H1 (cell line): Measurements from ENCODE around the gene SH3RF2. TPM values are rescaled to one million over a fixed set of nuclear protein-coding genes. Genes with fewer than 3 reads are reported as not detected.

Experiments
- CTCF ChIA-PET: fragments of 300-600 bp; sonication (Branson Sonifier 250); formaldehyde crosslinking; loops from one replicate; lab custom pipeline; 2021; ENCODE audit not compliant: partially characterized antibody; lab: Charles Lee
- POLR2A ChIA-PET: fragments of 300-600 bp; sonication (Branson Sonifier 250); formaldehyde crosslinking; loops from one replicate; lab custom pipeline; 2021; ENCODE audit warnings: inconsistent platforms; ENCODE audit not compliant: partially characterized antibody; lab: Charles Lee
- DNase-seq, 2 experiments: peaks; one replicate each; pipeline versions ENCODE4 v3.0.0 to v3.0.0-alpha.2; 2010 to 2022; ENCODE audit warnings: low spot score in 2 of 2, low read depth in 1 of 2, mixed read lengths in 1 of 2
- FAIRE-seq: peaks from 2 replicates; lab custom pipeline; 2011; peaks lifted over from hg19 to GRCh38; lab: Jason Lieb, UNC
- H2AFZ ChIP-seq: 2 replicates; pipeline ENCODE4 v1.8.1; 2012; ENCODE audit warnings: low read length, inconsistent platforms
- H2AK5ac ChIP-seq: 2 replicates; pipeline ENCODE4 v1.6.1; 2013; ENCODE audit warnings: low read depth, low read length
- H2BK120ac ChIP-seq: replicated peaks from 2 replicates; pipeline ENCODE3; 2013; ENCODE audit warnings: low read depth, low read length, inconsistent platforms
- H2BK12ac ChIP-seq: 2 replicates; pipeline ENCODE4 v1.6.1; 2013; ENCODE audit warnings: low read depth, low read length
- H2BK15ac ChIP-seq: 2 replicates; pipeline ENCODE4 v1.6.1; 2013; ENCODE audit warnings: low read length
- H2BK20ac ChIP-seq: 2 replicates; pipeline ENCODE4 v1.6.1; 2013; ENCODE audit warnings: low read length
- H2BK5ac ChIP-seq: 2 replicates; pipeline ENCODE4 v1.6.1; 2013; ENCODE audit warnings: low read depth, low read length
- H3K14ac ChIP-seq: 2 replicates; pipeline ENCODE4 v1.6.1; 2013; ENCODE audit warnings: inconsistent platforms; ENCODE audit not compliant: insufficient read length
- H3K18ac ChIP-seq: 2 replicates; pipeline ENCODE4 v1.6.1; 2013; ENCODE audit warnings: low read length; ENCODE audit errors: extremely low read depth
- H3K23ac ChIP-seq: 2 replicates; pipeline ENCODE4 v1.6.1; 2013; ENCODE audit warnings: inconsistent platforms; ENCODE audit not compliant: insufficient read length
- H3K23me2 ChIP-seq: 2 replicates; pipeline ENCODE4 v1.6.1; 2013; ENCODE audit warnings: low read depth, low read length
- H3K27ac ChIP-seq: 2 replicates; pipeline ENCODE4 v1.6.1; 2011; ENCODE audit warnings: low read depth, low read length, inconsistent platforms
- H3K27me3 ChIP-seq, 4 experiments: replicated peaks in 1 of 4; 1 replicate in 1 of 4; 2 replicates in 3 of 4; pipeline versions ENCODE4 v1.6.1 to v1.8.1; 2011 to 2013; ENCODE audit warnings: low read length in 3 of 4, mild to moderate bottlenecking in 3 of 4, inconsistent platforms in 2 of 4, mixed read lengths in 2 of 4, moderate library complexity in 1 of 4; ENCODE audit not compliant: control insufficient read depth in 3 of 4, insufficient read depth in 3 of 4; ENCODE audit errors: extremely low read depth in 1 of 4
- H3K36me3 ChIP-seq, 4 experiments: 2 replicates each; pipeline versions ENCODE4 v1.6.1 to v1.8.1; 2011 to 2013; ENCODE audit warnings: mild to moderate bottlenecking in 4 of 4, low read length in 3 of 4, moderate library complexity in 2 of 4, control low read depth in 1 of 4, inconsistent platforms in 1 of 4; ENCODE audit not compliant: insufficient read depth in 4 of 4, control insufficient read depth in 2 of 4
- H3K4ac ChIP-seq: replicated peaks from 2 replicates; pipeline ENCODE3; 2013; ENCODE audit warnings: low read length, low read depth, mixed read lengths, inconsistent platforms; ENCODE audit not compliant: insufficient read length
- H3K4me1 ChIP-seq, 4 experiments: replicated peaks in 1 of 4; 1 replicate in 1 of 4; 2 replicates in 3 of 4; pipeline versions ENCODE4 v1.6.1 to v1.8.1; 2011 to 2013; ENCODE audit warnings: low read length in 3 of 4, inconsistent platforms in 2 of 4, mixed read lengths in 1 of 4; ENCODE audit not compliant: insufficient read depth in 4 of 4, control insufficient read depth in 3 of 4
- H3K4me2 ChIP-seq, 2 experiments: 2 replicates each; pipeline versions ENCODE4 v1.6.1 to v1.8.1; 2011 to 2013; ENCODE audit warnings: low read depth in 2 of 2, low read length in 2 of 2, control low read depth in 1 of 2, inconsistent platforms in 1 of 2, mild to moderate bottlenecking in 1 of 2; ENCODE audit not compliant: insufficient read depth in 1 of 2
- H3K4me3 ChIP-seq, 4 experiments: fragments of 200-600, 300-600 bp in 1 of 4; sonication (generic), shearing (Covaris generic), sonication (Bioruptor Twin) in 1 of 4; 2 replicates each; pipeline versions ENCODE4 v1.5.1 to v1.8.1; 2011 to 2016; ENCODE audit warnings: low read length in 4 of 4, low read depth in 3 of 4, control low read depth in 2 of 4, inconsistent platforms in 2 of 4, mild to moderate bottlenecking in 2 of 4, mixed read lengths in 1 of 4, moderate library complexity in 1 of 4; ENCODE audit not compliant: insufficient read depth in 2 of 4; ENCODE audit errors: extremely low read depth in 1 of 4
- H3K56ac ChIP-seq: replicated peaks from 2 replicates; pipeline ENCODE3; 2013; ENCODE audit warnings: low read depth, mild to moderate bottlenecking, mixed read lengths, low read length, inconsistent platforms; ENCODE audit not compliant: insufficient read length
- H3K79me1 ChIP-seq: 2 replicates; pipeline ENCODE4 v1.6.1; 2013; ENCODE audit warnings: low read depth, low read length, control low read depth
- H3K79me2 ChIP-seq, 2 experiments: 2 replicates each; pipeline versions ENCODE4 v1.6.1 to v1.8.1; 2012 to 2013; ENCODE audit warnings: low read length in 2 of 2, mild to moderate bottlenecking in 2 of 2, inconsistent platforms in 1 of 2; ENCODE audit not compliant: insufficient read depth in 2 of 2, control insufficient read depth in 1 of 2
- H3K9ac ChIP-seq, 4 experiments: replicated peaks in 1 of 4; 1 replicate in 1 of 4; 2 replicates in 3 of 4; pipeline versions ENCODE4 v1.6.1 to v1.8.1; 2011 to 2013; ENCODE audit warnings: low read depth in 3 of 4, low read length in 3 of 4, control low read depth in 2 of 4, mild to moderate bottlenecking in 2 of 4, moderate library complexity in 2 of 4, inconsistent platforms in 1 of 4; ENCODE audit errors: extremely low read depth in 1 of 4
- H3K9me3 ChIP-seq, 2 experiments: 2 replicates each; pipeline versions ENCODE4 v1.6.1 to v1.8.1; 2012 to 2013; ENCODE audit warnings: mild to moderate bottlenecking in 2 of 2, moderate library complexity in 2 of 2, control low read depth in 1 of 2, inconsistent platforms in 1 of 2, low read depth in 1 of 2, low read length in 1 of 2, mixed read lengths in 1 of 2; ENCODE audit not compliant: insufficient read depth in 2 of 2
- H4K20me1 ChIP-seq, 2 experiments: replicated peaks in 1 of 2; 2 replicates each; pipeline versions ENCODE3 to v1.8.1; 2011 to 2013; ENCODE audit warnings: inconsistent platforms in 2 of 2, low read length in 2 of 2, mild to moderate bottlenecking in 1 of 2; ENCODE audit not compliant: insufficient read depth in 2 of 2, control insufficient read depth in 1 of 2
- H4K5ac ChIP-seq: 2 replicates; pipeline ENCODE4 v1.6.1; 2013; ENCODE audit warnings: low read length, low read depth, mixed read lengths, inconsistent platforms; ENCODE audit not compliant: insufficient read length
- H4K8ac ChIP-seq: 2 replicates; pipeline ENCODE4 v1.8.0; 2013; ENCODE audit warnings: mild to moderate bottlenecking, moderate library complexity, low read length, inconsistent platforms; ENCODE audit not compliant: insufficient read depth; ENCODE audit errors: extremely low read depth
- H4K91ac ChIP-seq: replicated peaks from 2 replicates; pipeline ENCODE3; 2013; ENCODE audit warnings: low read length, mixed read lengths, inconsistent platforms; ENCODE audit not compliant: insufficient read length
- CTBP2 ChIP-seq: IDR thresholded peaks from 2 replicates; pipeline ENCODE4 v1.7.0; 2011; ENCODE audit warnings: borderline replicate concordance, mild to moderate bottlenecking, moderate library complexity, mixed read lengths, low read length; ENCODE audit not compliant: insufficient read depth, insufficient read length
- WGBS, 2 experiments: shearing (Covaris generic) in 1 of 2; methylation state at CpG; one replicate each; pipeline versions ENCODE4 v1.1.6 to v1.1.7; 2013 to 2015; ENCODE audit warnings: low lambda C conversion rate in 2 of 2, mixed read lengths in 2 of 2, inconsistent platforms in 1 of 2, low coverage in 1 of 2, missing lambda C conversion rate in 1 of 2; ENCODE audit not compliant: insufficient replicate concordance in 2 of 2, insufficient coverage in 1 of 2, insufficient read length in 1 of 2; ENCODE audit errors: extremely low coverage in 1 of 2, missing lambda C conversion rate in 1 of 2; 5-methylcytosine and 5-hydroxymethylcytosine counted together
- polyA plus RNA-seq, 7 experiments: library from polyadenylated mRNA; depleted of rRNA in 3 of 7; stranded (reverse) in 5 of 7; unstranded in 2 of 7; fragments of >200 nt in 5 of 7; fragments of 200-250 nt in 2 of 7; gene quantifications; 1 replicate in 5 of 7; 2 replicates in 1 of 7; 4 replicates in 1 of 7; pipeline versions ENCODE4 v1.2.1 to v1.2.3, GENCODE V29; 2011 to 2013; ENCODE audit warnings: missing spikeins in 2 of 7, mixed read lengths in 2 of 7
- total RNA-seq: library from RNA; stranded (reverse); fragmentation: NEBNext Ultra II Directional; extraction: Animal tissue kit (Norgen Biotek cat#: 25700); gene quantifications from 2 replicates; pipeline ENCODE4 v1.2.1, GENCODE V29; 2021

SH3RF2 gene
- total and polyA plus RNA-seq, 2 of the 8 experiments (the other 6 are each of a cell fraction or from before 2014, with no cell fraction given), result 0.80 to 0.95 TPM

DNA sequence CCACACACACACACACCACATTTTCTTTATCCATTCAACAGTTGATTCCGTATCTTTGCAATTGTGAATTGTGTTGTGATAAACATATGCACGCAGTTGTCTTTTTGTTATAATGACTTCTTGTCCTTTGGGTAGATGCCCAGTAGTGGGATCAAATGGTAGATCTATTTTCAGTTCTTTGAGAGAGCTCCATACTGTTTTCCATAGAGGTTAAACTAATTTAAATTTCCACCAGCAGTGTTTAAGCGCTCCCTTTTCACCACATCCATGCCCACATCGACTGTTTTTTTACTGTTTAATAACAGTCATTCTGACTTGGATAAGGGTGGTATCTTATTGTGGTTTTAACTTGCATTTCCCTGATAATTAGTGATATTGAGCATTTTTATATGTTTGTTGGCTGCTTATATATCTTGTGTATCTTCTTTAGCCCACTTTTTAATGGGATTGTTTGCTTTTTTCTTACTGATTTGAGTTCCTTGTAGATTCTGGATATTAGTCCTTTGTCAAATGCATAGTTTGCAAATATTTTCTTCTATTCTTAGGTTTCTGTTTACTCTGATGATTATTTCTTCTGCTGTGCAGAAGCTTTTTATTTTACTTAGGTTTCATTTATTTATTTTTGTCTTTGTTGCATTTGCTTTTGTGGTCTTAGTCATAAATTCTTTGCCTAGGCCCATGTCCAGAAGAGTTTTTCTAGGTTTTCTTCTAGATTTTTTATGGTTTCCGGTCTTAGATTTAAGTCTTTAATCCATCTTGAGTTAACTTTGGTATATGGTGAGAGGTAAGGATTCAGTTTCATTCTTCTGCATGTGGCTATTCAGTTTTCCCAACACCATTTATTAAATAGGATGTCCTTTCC, 82.4 kb downstream of the SH3RF2 start:
- H3K4me2 ChIP-seq, result no peak overlapping the region
- no peaks in the 10 kb centered on the region; the same call in 1 of the 2 replicates for H3K23me2 ChIP-seq
- H2BK15ac ChIP-seq, result no peak overlapping the region
- CTCF ChIA-PET, result interaction anchor here (1.7 kb wide), 1 partner anchor 22 kb away, joined by 10 read pairs; no protein-coding TSS in a partner anchor
- no peak overlapping the region for H3K4ac ChIP-seq
- H3K4me1 ChIP-seq, result no peaks in the 10 kb centered on the region
- H4K5ac ChIP-seq, result no peak overlapping the region
- 76% methylated on average over 5 of the region's 5 CpGs; no CpG with 5 or more reads in 1 of the 2 experiments for WGBS, 2 experiments
- no peaks in the 10 kb centered on the region for H3K9me3 ChIP-seq
- H3K27ac ChIP-seq, result no peak overlapping the region
- no peak for TF ChIP-seq CTBP2
- TF ChIP-seq, all 59 proteins: peak for 0
- H3K18ac ChIP-seq, result no peak overlapping the region
- no peaks in the 10 kb centered on the region for H3K79me2 ChIP-seq
- FAIRE-seq (no peak), DNase-seq (no peak)
- H2BK20ac ChIP-seq, result no peak overlapping the region
- H3K27me3 ChIP-seq, result no peaks in the 10 kb centered on the region
- H3K9ac ChIP-seq, result no peak overlapping the region
- no peak overlapping the region for H3K14ac ChIP-seq
- no peak overlapping the region for H2BK120ac ChIP-seq
- H4K20me1 ChIP-seq, result no peaks in the 10 kb centered on the region
- H4K91ac ChIP-seq, result no peak overlapping the region
- POLR2A ChIA-PET, result no interaction called here
- H4K8ac ChIP-seq, result no peak overlapping the region
- H2BK5ac ChIP-seq, result no peak overlapping the region
- H3K4me3 ChIP-seq, result no peak overlapping the region
- H3K36me3 ChIP-seq, result no peaks in the 10 kb centered on the region
- no peak overlapping the region for H2AK5ac ChIP-seq
- no peaks in the 10 kb centered on the region for H3K79me1 ChIP-seq
- H2AFZ ChIP-seq, result no peak overlapping the region
- H2BK12ac ChIP-seq, result no peak overlapping the region
- H3K56ac ChIP-seq, result no peak overlapping the region
- H3K23ac ChIP-seq, result no peak overlapping the region
